NCI-H226 (cell line): ENCODE measurements around the gene IKZF5.
A peak's percentile ranks its signal among the peaks of the same experiment; 100 is the strongest.

ENCODE experiments used
- DNase-seq: peaks from one replicate; pipeline ENCODE4 v3.0.0-alpha.2; 2015

IKZF5 gene

GRCh38 chr10:123013456-123014419 lies 5.1 kb upstream of the IKZF5 start:
- DNase-seq, result no peak

- DNase-seq, result no peak
Measured at GRCh38 chr10:123011987-123012386, 3.4 kb upstream of the IKZF5 start.

GRCh38 chr10:123009105-123009820 lies 668 bp upstream of the IKZF5 start:
- DNase-seq, result no peak

GRCh38 chr10:123007558-123008354 lies 839 bp downstream of the IKZF5 start:
- no peak for DNase-seq

- DNase-seq, result no peak
Measured at GRCh38 chr10:123004298-123004697, 4.3 kb downstream of the IKZF5 start.

- DNase-seq, result no peak
Measured at GRCh38 chr10:123001370-123001769, 7.2 kb downstream of the IKZF5 start.

GRCh38 chr10:123000155-123000554 lies 8.4 kb downstream of the IKZF5 start:
- no peak for DNase-seq

GRCh38 chr10:122999347-122999746 lies 9.2 kb downstream of the IKZF5 start:
- no peak for DNase-seq

GRCh38 chr10:122998934-122999333 lies 9.7 kb downstream of the IKZF5 start:
- DNase-seq, result no peak

GRCh38 chr10:122998360-122998917 lies 10.2 kb downstream of the IKZF5 start:
- DNase-seq, result no peak

- no peak for DNase-seq
Measured at GRCh38 chr10:122997864-122998263, 10.7 kb downstream of the IKZF5 start.

GRCh38 chr10:122995936-122996335 lies 12.7 kb downstream of the IKZF5 start:
- DNase-seq, result no peak

- DNase-seq, result no peak
Measured at GRCh38 chr10:122993797-122994336, 14.7 kb downstream of the IKZF5 start.

GRCh38 chr10:122992031-122992585 lies 16.5 kb downstream of the IKZF5 start:
- DNase-seq, result no peak

- no peak for DNase-seq
Measured at GRCh38 chr10:122990278-122990677, 18.3 kb downstream of the IKZF5 start.

GRCh38 chr10:122988501-122988900 lies 20.1 kb downstream of the IKZF5 start:
- DNase-seq, result no peak

- DNase-seq, result no peak
Measured at GRCh38 chr10:122986335-122986734, 22.3 kb downstream of the IKZF5 start.

- no peak for DNase-seq
Measured at GRCh38 chr10:122984708-122985107, 23.9 kb downstream of the IKZF5 start.

GRCh38 chr10:122983898-122984297 lies 24.7 kb downstream of the IKZF5 start:
- no peak for DNase-seq

GRCh38 chr10:122981066-122981464 lies 27.5 kb downstream of the IKZF5 start:
- DNase-seq, result peak; percentile 5

- DNase-seq, result peak; percentile 64
Measured at GRCh38 chr10:122980209-122981065, 28.2 kb downstream of the IKZF5 start, which contains the start of gene PSTK. Gene PSTK (plus strand): TSS chr10:122980401. CDS start chr10:122980480, 79 bp downstream.
